HG02981 (cell line): Measurements from ENCODE around the gene OSTC.
A peak's percentile ranks its signal among the peaks of the same experiment; 100 is the strongest.

Experiments
- ATAC-seq: cut with Tn5 transposase; IDR thresholded peaks from one replicate; pipeline ENCODE4 v1.9.1; 2021; ENCODE audit warnings: mild to moderate bottlenecking, moderate library complexity; ENCODE audit not compliant: unreplicated experiment

OSTC gene

GRCh38 chr4:108644237-108644636, 6.2 kb upstream of the OSTC start:
- no peak for ATAC-seq

- no peak for ATAC-seq
Observed at GRCh38 chr4:108646706-108647105, 3.7 kb upstream of the OSTC start.

GRCh38 chr4:108649863-108650211, 562 bp upstream of the OSTC start:
- ATAC-seq = peak; percentile 8

GRCh38 chr4:108651014-108651791, 804 bp downstream of the OSTC start:
- ATAC-seq = peak; percentile 38

- ATAC-seq = no peak
Observed at GRCh38 chr4:108662629-108663028, 12.2 kb downstream of the OSTC start.

- ATAC-seq = no peak
Observed at GRCh38 chr4:108674356-108674977, 24.1 kb downstream of the OSTC start.

GRCh38 chr4:108681321-108681809, 31.0 kb downstream of the OSTC start:
- no peak for ATAC-seq

- no peak for ATAC-seq
Observed at GRCh38 chr4:108683479-108683878, 33.1 kb downstream of the OSTC start.

GRCh38 chr4:108685036-108685686, 34.8 kb downstream of the OSTC start:
- ATAC-seq = no peak

- ATAC-seq = no peak
Observed at GRCh38 chr4:108690738-108691137, 40.3 kb downstream of the OSTC start.

GRCh38 chr4:108693211-108693610, 42.8 kb downstream of the OSTC start:
- ATAC-seq = no peak

GRCh38 chr4:108693819-108694218, 43.4 kb downstream of the OSTC start:
- ATAC-seq = no peak

- no peak for ATAC-seq
Observed at GRCh38 chr4:108694423-108694822, 44.0 kb downstream of the OSTC start.

GRCh38 chr4:108695062-108695461, 44.7 kb downstream of the OSTC start:
- no peak for ATAC-seq

- no peak for ATAC-seq
Observed at GRCh38 chr4:108696160-108696559, 45.8 kb downstream of the OSTC start.

GRCh38 chr4:108700081-108700757, 49.8 kb downstream of the OSTC start:
- no peak for ATAC-seq

- no peak for ATAC-seq
Observed at GRCh38 chr4:108702960-108703359, 52.6 kb downstream of the OSTC start.

- no peak for ATAC-seq
Observed at GRCh38 chr4:108703370-108703769, 53.0 kb downstream of the OSTC start.

- ATAC-seq = no peak
Observed at GRCh38 chr4:108703966-108704365, 53.6 kb downstream of the OSTC start.

GRCh38 chr4:108706289-108706688, 55.9 kb downstream of the OSTC start:
- no peak for ATAC-seq

GRCh38 chr4:108709234-108709633, 58.8 kb downstream of the OSTC start:
- ATAC-seq = no peak
